Measurements from ENCODE around the gene SMDT1. TPM values are rescaled to one million over a fixed set of nuclear protein-coding genes. Genes with fewer than 3 reads are reported as not detected.

SMDT1 gene
- total and polyA plus RNA-seq, 2 donors (not counting 1 experiment from before 2014, with no cell fraction given), result 122 to 140 TPM

DNA sequence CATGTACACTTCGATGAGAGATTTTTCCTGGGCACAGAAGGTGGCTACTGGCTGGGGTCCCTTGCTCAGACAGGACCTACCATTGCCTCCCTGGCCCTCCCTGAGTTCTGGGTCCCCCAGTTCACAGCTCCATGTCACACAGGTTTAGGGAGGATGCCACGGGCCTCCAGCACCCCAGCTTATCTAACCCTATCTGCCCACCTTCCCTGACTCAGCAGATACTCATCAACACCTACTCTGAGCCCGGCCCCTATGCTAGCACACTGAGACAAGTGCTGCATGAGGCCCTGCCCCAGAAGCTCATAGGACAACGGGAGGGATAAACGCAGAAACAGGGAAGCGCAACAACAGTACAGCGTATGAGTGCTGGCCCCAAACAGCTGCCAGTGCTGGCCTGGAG is 18.5 kb upstream of the SMDT1 start:
- Histone ChIP-seq H3K27me3 (replicated peaks in 1 of 4; ENCODE audit: control extremely low read depth in 1 of 4, control insufficient read depth in 3 of 4, insufficient read depth in 4 of 4, low read length in 3 of 4) (no peaks in the 10 kb centered on the region), H4K20me1 (ENCODE audit: control insufficient read depth, insufficient read depth, low read length, poor library complexity, severe bottlenecking) (no peaks in the 10 kb centered on the region), H3K27ac (ENCODE audit: low read length in 2 of 2) (no peak overlapping the region), H3K9ac (ENCODE audit: low read length) (no peak overlapping the region), H3K9me3 (ENCODE audit: control extremely low read depth in 1 of 3, control insufficient read depth in 2 of 3, insufficient read depth in 1 of 3, low read length in 2 of 3) (peaks cover 4 to 9% (median 8%) of the 10 kb centered on the region in 3 donors), H2AFZ (ENCODE audit: insufficient read depth, low read depth, low read length, poor library complexity, severe bottlenecking) (no peak overlapping the region), H3K4me2 (replicated peaks; ENCODE audit: low read depth, low read length, poor library complexity, severe bottlenecking) (no peak overlapping the region), H3K4me1 (ENCODE audit: control insufficient read depth in 2 of 2, insufficient read depth in 2 of 2, low read length in 2 of 2) (no peaks in the 10 kb centered on the region), H3K79me2 (ENCODE audit: control insufficient read depth, insufficient read depth, low read length) (no peaks in the 10 kb centered on the region), H3K4me3 (ENCODE audit: control extremely low read depth in 1 of 5, extremely low read depth in 1 of 5, insufficient read depth in 1 of 5, low read depth in 2 of 5, low read length in 4 of 5) (no peak overlapping the region), H3K36me3 (replicated peaks in 1 of 2; ENCODE audit: control extremely low read depth in 1 of 2, control insufficient read depth in 1 of 2, extremely low read depth in 1 of 2, insufficient read depth in 2 of 2, low read length in 1 of 2) (peaks cover 0 to 35% of the 10 kb centered on the region in 2 experiments)
- ChIA-PET POLR2A (interaction anchor here (0.5 kb wide), 1 partner anchor 14 kb away, joined by 3 read pairs; no protein-coding TSS in a partner anchor), CTCF (no interaction called here)
- Mint-ChIP-seq H3K4me3 (no peak overlapping the region), H3K27ac (no peak overlapping the region), H3K4me1 (no peaks in the 10 kb centered on the region), H3K9me3 (ENCODE audit: insufficient read depth) (peaks cover 7% of the 10 kb centered on the region), H3K27me3 (no peaks in the 10 kb centered on the region)
- ATAC-seq (ENCODE audit: low read depth) (no peak), DNase-seq (no peak)
- no peak for TF ChIP-seq EZH2 (IDR thresholded peaks at IDR 0.05; ENCODE audit: borderline replicate concordance, insufficient read depth, low read depth, low read length, poor library complexity, severe bottlenecking)
- TF ChIP-seq, protein P1, sequence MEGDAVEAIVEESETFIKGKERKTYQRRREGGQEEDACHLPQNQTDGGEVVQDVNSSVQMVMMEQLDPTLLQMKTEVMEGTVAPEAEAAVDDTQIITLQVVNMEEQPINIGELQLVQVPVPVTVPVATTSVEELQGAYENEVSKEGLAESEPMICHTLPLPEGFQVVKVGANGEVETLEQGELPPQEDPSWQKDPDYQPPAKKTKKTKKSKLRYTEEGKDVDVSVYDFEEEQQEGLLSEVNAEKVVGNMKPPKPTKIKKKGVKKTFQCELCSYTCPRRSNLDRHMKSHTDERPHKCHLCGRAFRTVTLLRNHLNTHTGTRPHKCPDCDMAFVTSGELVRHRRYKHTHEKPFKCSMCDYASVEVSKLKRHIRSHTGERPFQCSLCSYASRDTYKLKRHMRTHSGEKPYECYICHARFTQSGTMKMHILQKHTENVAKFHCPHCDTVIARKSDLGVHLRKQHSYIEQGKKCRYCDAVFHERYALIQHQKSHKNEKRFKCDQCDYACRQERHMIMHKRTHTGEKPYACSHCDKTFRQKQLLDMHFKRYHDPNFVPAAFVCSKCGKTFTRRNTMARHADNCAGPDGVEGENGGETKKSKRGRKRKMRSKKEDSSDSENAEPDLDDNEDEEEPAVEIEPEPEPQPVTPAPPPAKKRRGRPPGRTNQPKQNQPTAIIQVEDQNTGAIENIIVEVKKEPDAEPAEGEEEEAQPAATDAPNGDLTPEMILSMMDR (IDR thresholded peaks at IDR 0.05), result no peak
- WGBS (ENCODE audit: insufficient coverage), result 97% methylated on average over 7 of the region's 7 CpGs
- intact Hi-C loops (cut with micrococcal nuclease), result no loop called here

DNA sequence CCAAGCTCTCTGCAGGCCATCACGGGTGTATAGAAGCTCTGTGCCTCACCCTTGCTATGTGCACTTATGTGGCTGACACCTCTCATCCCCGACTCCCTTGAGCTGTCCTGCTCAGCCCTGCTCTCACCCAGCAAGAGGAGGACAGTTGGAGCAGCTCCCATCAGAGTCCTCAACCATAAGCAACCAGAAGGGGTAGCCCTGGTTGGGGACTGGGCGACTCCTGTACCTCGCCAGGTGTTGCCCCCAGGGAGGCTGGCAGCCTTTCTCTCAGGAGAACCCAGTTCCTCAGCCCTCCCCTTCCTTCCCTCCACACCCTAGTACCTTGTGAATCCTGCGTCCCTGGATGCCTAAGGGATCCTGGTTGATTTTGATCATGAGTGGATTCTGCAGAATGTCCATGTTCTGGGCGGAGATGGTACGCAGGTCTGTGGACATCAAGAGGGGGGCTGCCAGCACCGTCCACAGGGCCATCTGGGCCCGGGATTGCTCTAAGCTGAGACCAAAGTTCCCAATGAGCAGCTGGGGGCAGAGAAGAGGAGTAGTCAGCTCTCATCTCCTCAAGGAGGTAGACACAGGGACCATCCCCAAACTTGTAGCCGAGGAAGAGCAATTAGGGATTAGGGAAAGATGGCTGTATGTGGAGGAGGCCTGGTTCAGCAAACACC is 16.9 kb upstream of the SMDT1 start:
- TF ChIP-seq, protein P1 (IDR thresholded peaks at IDR 0.05), result no peak
- no peak for TF ChIP-seq EZH2 (IDR thresholded peaks at IDR 0.05; ENCODE audit: borderline replicate concordance, insufficient read depth, low read depth, low read length, poor library complexity, severe bottlenecking)
- H3K4me3 ChIP-seq (ENCODE audit: control extremely low read depth in 1 of 5, extremely low read depth in 1 of 5, insufficient read depth in 1 of 5, low read depth in 2 of 5, low read length in 4 of 5), result no peak overlapping the region
- POLR2A ChIA-PET, result no interaction called here
- H3K27ac ChIP-seq (ENCODE audit: low read length in 2 of 2), result no peak overlapping the region
- ATAC-seq (ENCODE audit: low read depth) (no peak), DNase-seq (no peak)
- Mint-ChIP-seq H3K4me3 (no peak overlapping the region), H3K27ac (no peak overlapping the region), H3K9me3 (ENCODE audit: insufficient read depth) (no peaks in the 10 kb centered on the region), H3K4me1 (no peaks in the 10 kb centered on the region), H3K27me3 (no peaks in the 10 kb centered on the region)
- H3K9me3 ChIP-seq (ENCODE audit: control extremely low read depth in 1 of 3, control insufficient read depth in 2 of 3, insufficient read depth in 1 of 3, low read length in 2 of 3), result peaks cover 0 to 4% (median 0%) of the 10 kb centered on the region in 3 donors
- H3K27me3 ChIP-seq (replicated peaks in 1 of 4; ENCODE audit: control extremely low read depth in 1 of 4, control insufficient read depth in 3 of 4, insufficient read depth in 4 of 4, low read length in 3 of 4), result no peaks in the 10 kb centered on the region
- H4K20me1 ChIP-seq (ENCODE audit: control insufficient read depth, insufficient read depth, low read length, poor library complexity, severe bottlenecking), result no peaks in the 10 kb centered on the region
- intact Hi-C loops (cut with micrococcal nuclease), result no loop called here
- peaks cover 0 to 35% of the 10 kb centered on the region in 2 experiments for H3K36me3 ChIP-seq (replicated peaks in 1 of 2; ENCODE audit: control extremely low read depth in 1 of 2, control insufficient read depth in 1 of 2, extremely low read depth in 1 of 2, insufficient read depth in 2 of 2, low read length in 1 of 2)
- CTCF ChIA-PET, result interaction anchor here (1.2 kb wide), 1 partner anchor 13 kb away, joined by 3 read pairs; no protein-coding TSS in a partner anchor
- H2AFZ ChIP-seq (ENCODE audit: insufficient read depth, low read depth, low read length, poor library complexity, severe bottlenecking), result no peak overlapping the region
- no peak overlapping the region for H3K9ac ChIP-seq (ENCODE audit: low read length)
- no peak overlapping the region for H3K4me2 ChIP-seq (replicated peaks; ENCODE audit: low read depth, low read length, poor library complexity, severe bottlenecking)
- H3K79me2 ChIP-seq (ENCODE audit: control insufficient read depth, insufficient read depth, low read length), result no peaks in the 10 kb centered on the region
- no peaks in the 10 kb centered on the region for H3K4me1 ChIP-seq (ENCODE audit: control insufficient read depth in 2 of 2, insufficient read depth in 2 of 2, low read length in 2 of 2)
- WGBS (ENCODE audit: insufficient coverage), result 97% methylated on average over 8 of the region's 10 CpGs
